Stomach (tissue), 4 donors: ENCODE results near the gene SPDYE1.
"Not testable (repeated sequence)": the region's sequence is repeated elsewhere in the genome, so short reads cannot be mapped to it uniquely, and the experiment has no call there.

ENCODE experiments used
- POLR2A ChIP-seq, 4 donors: fragments of 450-650 bp; IDR thresholded peaks; one replicate each; pipeline ENCODE4 v1.6.1; 2016; ENCODE audit warnings: antibody characterized with exemption in 4 of 4, control low read depth in 2 of 4, mild to moderate bottlenecking in 1 of 4, moderate library complexity in 1 of 4
- TF ChIP-seq, protein P1 (sequence below), 7 experiments: fragments of 450-650 bp in 4 of 7; fragments of 200-600 bp in 3 of 7; sonication (generic) in 3 of 7; IDR thresholded peaks; one replicate each; pipeline ENCODE4 v1.5.1; 2016 to 2019; ENCODE audit warnings: antibody characterized with exemption in 7 of 7, control low read depth in 2 of 7, mild to moderate bottlenecking in 1 of 7

- TF ChIP-seq, protein P1, sequence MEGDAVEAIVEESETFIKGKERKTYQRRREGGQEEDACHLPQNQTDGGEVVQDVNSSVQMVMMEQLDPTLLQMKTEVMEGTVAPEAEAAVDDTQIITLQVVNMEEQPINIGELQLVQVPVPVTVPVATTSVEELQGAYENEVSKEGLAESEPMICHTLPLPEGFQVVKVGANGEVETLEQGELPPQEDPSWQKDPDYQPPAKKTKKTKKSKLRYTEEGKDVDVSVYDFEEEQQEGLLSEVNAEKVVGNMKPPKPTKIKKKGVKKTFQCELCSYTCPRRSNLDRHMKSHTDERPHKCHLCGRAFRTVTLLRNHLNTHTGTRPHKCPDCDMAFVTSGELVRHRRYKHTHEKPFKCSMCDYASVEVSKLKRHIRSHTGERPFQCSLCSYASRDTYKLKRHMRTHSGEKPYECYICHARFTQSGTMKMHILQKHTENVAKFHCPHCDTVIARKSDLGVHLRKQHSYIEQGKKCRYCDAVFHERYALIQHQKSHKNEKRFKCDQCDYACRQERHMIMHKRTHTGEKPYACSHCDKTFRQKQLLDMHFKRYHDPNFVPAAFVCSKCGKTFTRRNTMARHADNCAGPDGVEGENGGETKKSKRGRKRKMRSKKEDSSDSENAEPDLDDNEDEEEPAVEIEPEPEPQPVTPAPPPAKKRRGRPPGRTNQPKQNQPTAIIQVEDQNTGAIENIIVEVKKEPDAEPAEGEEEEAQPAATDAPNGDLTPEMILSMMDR (IDR thresholded peaks at IDR 0.05) = not testable (repeated sequence)
- not testable (repeated sequence) for TF ChIP-seq POLR2A (IDR thresholded peaks at IDR 0.05)
Measured at GRCh38 chr7:44022069-44022468, 24.4 kb downstream of the SPDYE1 start.
